SHP77 (cell line): ENCODE measurements around the gene FBXO2.

ENCODE experiments used
- DNase-seq, 2 experiments: peaks; one replicate each; lab custom pipeline; 2025; lab: John Stamatoyannopoulos, UW

Gene FBXO2, protein sequence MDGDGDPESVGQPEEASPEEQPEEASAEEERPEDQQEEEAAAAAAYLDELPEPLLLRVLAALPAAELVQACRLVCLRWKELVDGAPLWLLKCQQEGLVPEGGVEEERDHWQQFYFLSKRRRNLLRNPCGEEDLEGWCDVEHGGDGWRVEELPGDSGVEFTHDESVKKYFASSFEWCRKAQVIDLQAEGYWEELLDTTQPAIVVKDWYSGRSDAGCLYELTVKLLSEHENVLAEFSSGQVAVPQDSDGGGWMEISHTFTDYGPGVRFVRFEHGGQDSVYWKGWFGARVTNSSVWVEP

GRCh38 chr1:11654137-11654938 lies at the start of gene FBXO2, which contains the start of gene FBXO44:
Gene FBXO2 (minus strand): TSS chr1:11654429. CDS start chr1:11654340, 89 bp downstream.
Gene FBXO44 (plus strand): TSS chr1:11654877. CDS start chr1:11655836, 959 bp downstream.
- no peak for DNase-seq

DNA sequence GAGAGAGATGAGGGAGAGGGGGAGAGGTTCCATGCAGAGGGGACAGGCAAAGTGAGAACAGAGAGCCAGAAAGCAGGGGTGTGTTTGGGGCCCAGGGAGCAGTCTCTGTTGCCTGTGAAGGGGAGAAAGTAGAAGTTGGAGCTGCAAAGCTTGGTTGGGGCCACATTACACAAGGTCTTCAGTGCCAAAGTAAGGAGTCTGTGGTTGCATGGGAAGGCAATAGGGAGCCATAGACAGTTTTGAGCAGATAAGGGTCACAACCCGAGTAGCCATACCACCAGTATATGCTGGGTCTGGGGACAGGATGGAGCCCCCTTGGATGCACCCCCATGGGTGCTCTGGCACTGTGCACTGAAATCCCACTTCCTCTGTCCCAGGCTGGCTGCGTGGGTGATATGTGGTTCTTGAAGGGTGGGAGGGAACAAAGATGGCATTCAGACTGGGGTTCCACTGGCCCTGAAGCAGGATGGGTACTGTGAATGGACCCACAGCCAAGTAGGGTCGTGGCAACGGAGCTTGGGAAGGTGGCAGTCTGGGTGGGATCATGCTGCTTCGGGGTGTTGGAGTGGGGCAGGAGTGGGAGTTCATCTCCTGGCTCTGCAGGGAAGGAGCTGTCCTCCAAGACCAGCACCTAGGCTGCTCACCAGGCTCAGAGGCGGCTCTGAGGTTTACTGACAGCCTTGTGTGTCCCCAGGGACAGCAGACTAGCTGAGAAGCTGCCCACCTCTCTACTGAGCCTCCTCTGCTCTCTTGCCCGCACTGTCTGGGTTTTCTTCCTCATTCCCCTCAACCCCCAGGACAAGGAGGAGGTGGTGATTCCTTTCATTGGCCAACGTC lies 49.3 kb upstream of the FBXO2 start:
- DNase-seq, result no peak

DNA sequence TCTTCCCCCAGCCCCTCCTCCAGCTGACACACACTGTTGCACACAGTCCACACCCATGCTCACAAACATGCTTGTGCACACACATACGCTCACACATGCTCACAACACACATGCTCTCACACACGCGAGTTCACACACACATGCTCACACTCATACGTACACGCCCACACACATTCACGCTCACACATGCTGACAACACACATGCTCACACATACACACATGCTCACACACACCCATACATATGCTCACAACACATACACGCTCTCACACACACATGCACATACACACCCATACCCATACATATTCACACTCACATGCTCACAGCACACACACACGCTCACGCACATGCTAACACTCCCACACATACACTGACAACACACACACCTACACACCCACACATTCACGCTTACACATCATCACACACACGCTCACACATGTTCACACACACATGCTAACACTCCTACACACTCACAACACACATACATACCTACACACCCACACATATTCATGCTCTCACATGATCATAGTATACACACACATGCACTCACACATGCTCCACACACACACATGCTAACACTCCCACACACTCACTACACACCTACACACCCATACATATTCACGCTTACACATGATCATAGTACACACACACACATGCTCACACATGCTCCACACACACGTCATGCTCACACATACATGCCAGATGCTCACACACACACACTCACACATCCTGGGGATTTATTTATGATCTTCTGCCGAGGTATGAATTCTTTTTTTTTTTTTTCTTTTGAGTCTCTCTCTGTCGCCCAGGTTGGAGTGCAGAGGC lies 48.0 kb upstream of the FBXO2 start:
- no peak for DNase-seq

- no peak for DNase-seq
Measured at GRCh38 chr1:11701551-11701961, 47.3 kb upstream of the FBXO2 start.

- DNase-seq, result no peak
Measured at GRCh38 chr1:11700601-11701467, 46.6 kb upstream of the FBXO2 start.

DNA sequence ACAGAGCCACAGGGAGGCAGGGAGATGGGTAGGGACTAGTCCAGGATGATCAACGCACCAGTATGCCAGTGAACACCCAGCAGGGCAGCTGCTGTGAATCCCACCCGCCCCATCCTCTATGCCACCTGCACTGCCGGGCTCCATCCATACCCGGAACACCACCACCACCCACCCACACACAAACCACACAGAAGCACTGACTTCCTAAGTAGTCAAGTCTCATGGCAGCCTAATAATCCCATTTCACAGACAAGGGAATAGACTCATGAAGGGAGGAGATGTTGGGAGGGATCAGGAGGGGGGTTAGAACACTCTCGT lies 43.6 kb upstream of the FBXO2 start:
- no peak for DNase-seq

GRCh38 chr1:11697188-11697892 lies 43.1 kb upstream of the FBXO2 start:
- no peak for DNase-seq

DNA sequence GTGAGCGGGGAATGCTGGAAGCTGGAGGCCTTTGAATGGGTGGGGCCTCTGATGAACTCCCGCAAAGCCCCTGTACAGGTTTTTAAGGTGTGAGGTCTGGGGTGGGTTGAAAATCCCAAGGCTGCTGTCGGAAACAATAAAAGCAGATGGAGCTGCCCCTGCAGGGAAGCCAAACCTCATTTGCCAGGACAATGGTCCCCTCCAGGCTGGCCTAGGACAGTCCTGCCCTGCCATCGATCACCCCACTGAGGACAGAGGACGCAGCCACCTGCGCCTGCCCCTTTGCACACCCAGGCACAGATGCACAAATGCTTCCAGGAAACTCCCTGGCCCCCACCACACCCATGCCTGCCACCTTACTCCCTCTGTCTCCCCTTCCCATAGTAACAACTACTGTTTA lies 41.6 kb upstream of the FBXO2 start:
- no peak for DNase-seq

- no peak for DNase-seq
Measured at GRCh38 chr1:11693917-11694316, 39.7 kb upstream of the FBXO2 start.

DNA sequence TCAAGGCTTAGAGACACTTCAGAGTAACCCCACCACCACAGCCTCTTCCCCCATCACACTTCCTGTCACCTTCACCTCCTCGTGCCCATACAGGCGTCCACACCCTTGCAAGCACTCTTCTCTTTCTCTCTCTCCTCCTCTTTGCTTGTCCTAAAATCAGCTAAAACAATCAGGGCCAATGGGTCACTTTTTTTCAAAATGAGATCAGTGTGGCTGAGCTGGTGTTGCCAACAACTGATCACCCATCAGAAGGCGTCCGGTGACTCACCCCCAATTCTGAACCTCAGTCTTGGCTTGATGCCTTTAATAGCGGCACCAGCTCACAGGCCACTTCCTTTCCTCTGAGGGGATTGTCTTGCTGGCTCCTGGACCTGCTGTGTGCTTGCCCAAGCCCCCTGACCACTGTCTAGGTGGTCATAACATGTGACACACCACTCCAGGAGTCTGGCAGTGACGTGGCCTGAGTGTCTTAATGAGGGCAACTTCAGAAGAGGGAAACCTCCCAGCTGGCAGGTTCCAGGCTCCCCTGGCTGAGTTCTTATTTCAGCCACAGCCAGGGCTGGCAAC lies 38.9 kb upstream of the FBXO2 start:
- DNase-seq, result no peak

DNA sequence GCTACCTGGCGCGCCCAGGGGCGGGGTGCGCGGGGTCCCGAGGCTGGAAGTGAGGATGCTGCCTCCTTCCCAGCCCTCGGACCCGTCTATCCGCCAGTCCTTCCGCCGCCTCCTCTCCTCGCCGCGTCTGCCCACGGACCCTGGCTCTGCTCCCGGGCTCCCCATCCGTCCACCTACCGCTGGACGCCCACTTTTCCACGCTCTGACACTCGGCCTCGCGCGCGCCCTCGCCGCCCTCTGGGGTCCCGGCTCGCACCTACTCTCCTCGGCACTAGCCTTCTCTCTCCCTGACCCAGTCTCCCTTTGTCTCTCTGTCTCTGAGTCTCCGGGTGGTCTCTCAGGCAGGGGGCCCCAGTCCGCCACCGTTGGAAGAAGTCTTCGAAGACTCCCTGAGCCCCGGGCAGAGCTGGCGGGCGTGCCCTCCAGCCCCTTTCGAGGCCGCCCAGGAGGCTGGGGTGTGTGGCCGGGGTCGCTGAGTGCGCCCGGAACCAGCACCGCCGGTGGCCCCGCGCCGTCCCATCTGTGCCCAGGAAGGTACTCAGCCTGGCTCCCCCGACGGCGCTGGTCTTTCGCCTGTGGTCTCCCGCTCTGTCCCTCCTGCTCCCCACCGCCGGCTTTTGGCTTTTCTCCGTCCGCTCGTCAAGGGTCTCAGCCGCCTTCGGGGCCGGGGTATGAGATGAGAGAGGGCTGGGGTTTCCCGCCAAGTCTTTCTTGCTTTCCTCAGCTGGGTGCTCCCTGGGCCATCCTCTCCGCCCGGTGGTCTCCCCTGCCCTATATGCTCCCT lies 37.9 kb upstream of the FBXO2 start:
- no peak for DNase-seq

DNA sequence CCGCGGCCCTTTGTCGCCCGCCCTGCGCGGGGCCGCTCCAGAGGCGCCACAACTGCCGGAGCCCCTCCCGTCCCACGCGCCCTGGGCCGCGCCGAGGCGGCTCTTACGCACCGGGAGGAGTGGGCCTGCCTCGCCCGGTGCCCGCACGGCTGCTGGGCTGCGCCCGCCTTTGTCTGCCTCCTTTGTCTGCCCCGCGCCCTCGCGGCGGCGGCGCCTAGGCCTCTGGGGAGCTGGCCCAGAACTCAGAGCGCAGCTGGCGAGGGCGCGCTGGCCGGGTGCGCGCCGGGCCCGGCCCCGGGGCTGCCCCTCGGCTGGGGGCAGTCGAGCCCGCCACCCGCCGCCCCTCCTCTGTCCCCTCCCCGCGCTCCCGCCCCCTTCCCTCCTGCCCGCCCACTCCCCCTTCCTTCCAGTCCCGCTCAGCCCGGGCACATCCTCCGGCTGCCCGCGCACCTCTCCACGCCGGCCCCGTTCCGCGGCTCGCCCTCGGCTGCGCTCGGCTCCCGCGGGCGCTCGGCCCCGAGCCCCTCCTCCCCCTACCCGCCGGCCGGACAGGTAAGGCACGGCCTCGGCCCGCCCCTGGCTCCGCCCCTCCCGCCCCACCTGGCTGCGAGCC lies 37.2 kb upstream of the FBXO2 start, which contains the start of gene DRAXIN:
TSS of gene DRAXIN (plus strand) at position 409 of the 613 bp plus-strand sequence. CDS start 14,549 bp downstream, outside the sequence.
- DNase-seq, result no peak

DNA sequence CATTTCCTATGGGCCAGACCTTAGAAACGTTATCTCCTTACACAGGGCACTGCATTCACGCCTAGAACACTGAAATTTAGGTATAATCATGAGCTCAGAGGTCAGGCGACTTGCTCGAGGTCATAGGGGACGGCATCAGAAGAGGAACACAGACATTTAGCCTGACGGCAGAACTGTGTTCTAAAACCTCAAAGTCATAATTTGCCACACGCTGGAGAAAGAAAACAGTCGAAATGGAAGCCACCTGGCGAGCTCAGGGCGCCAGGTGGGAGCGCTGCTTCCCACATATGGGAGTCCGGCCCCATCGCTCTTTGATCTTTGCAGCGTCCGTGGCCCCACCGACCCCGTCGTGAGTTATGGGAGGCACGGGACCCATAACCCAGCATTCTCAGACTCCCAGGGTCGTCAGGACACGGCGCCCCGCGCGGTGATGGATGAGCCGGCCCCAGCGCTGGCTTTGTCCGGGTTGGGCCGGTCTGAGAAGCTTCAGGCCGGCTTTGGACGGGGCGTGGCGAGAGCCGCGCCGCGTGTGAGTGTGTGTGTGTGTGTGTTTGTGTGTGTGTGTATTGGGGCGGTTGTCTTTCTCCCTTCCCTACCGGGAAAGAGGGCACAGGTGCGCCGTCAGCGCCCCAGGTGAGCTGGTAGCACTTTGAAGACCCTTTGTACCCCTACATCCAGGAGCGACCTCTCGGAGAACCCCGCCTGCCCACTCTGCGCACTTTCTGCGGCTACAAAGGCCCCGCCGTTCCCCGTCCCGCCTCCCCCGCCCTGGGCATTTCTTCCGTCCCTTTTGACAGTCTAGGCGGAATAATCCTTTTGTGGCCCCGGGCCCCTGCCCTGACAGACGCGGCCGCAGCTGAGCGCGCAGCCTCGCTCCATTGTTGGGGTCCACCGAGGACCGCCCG lies 36.4 kb upstream of the FBXO2 start:
- DNase-seq, result no peak

DNA sequence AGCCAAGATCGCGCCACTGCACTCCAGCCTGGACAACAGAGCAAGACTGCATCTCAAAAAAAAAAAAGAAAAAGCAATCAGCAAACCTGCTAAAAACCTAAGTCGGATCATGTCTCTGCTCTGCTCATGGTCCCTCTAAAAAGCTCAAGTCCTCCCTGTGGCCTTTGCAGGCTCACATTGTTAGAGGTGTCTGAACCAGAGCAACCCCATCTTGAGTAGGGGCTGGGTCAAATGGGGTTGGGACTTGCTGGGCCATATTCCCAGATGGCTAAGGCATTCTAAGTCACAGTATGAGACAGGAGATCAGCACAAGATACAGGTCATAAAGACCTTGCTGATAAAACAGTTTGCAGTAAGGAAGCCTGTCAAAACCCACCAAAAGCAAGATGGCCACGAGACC lies 34.3 kb upstream of the FBXO2 start:
- DNase-seq, result no peak

GRCh38 chr1:11685210-11685752 lies 31.1 kb upstream of the FBXO2 start:
- no peak for DNase-seq

GRCh38 chr1:11684070-11684469 lies 29.8 kb upstream of the FBXO2 start:
- no peak for DNase-seq

GRCh38 chr1:11682799-11683198 lies 28.6 kb upstream of the FBXO2 start:
- DNase-seq, result no peak
